Endodermal cell (in vitro differentiated cells): ENCODE results near the gene CABP7. TPM values are rescaled to one million over a fixed set of nuclear protein-coding genes. Genes with fewer than 3 reads are reported as not detected.

Experiments
- DNase-seq: peaks from one replicate; pipeline ENCODE4 v3.0.0-alpha.2; 2017
- H3K27ac ChIP-seq: 2 replicates; pipeline ENCODE4 v1.5.1; 2013; ENCODE audit warnings: mild to moderate bottlenecking, low read depth, low read length, moderate library complexity
- H3K27me3 ChIP-seq: 2 replicates; pipeline ENCODE4 v1.6.1; 2013; ENCODE audit warnings: mild to moderate bottlenecking, low read length, moderate library complexity; ENCODE audit not compliant: insufficient read depth, control insufficient read depth, poor library complexity, severe bottlenecking
- H3K36me3 ChIP-seq: 2 replicates; pipeline ENCODE4 v1.7.0; 2013; ENCODE audit warnings: mild to moderate bottlenecking, low read length, moderate library complexity; ENCODE audit not compliant: control insufficient read depth, insufficient read depth
- H3K4me1 ChIP-seq: one replicate; pipeline ENCODE4 v1.7.0; 2013; ENCODE audit warnings: low read length; ENCODE audit not compliant: control insufficient read depth, insufficient read depth
- H3K4me3 ChIP-seq: 2 replicates; pipeline ENCODE4 v1.5.1; 2013; ENCODE audit warnings: mild to moderate bottlenecking, low read length, moderate library complexity
- H3K9ac ChIP-seq: 2 replicates; pipeline ENCODE4 v1.6.1; 2013; ENCODE audit warnings: mild to moderate bottlenecking, low read length, moderate library complexity; ENCODE audit not compliant: poor library complexity, severe bottlenecking; ENCODE audit errors: extremely low read depth
- H3K9me3 ChIP-seq: 2 replicates; pipeline ENCODE4 v1.6.1; 2013; ENCODE audit warnings: mild to moderate bottlenecking, low read length, moderate library complexity; ENCODE audit not compliant: control insufficient read depth
- H3K27ac Mint-ChIP-seq: 2 replicates; pipeline ENCODE4 v1.8.0; 2020; ENCODE audit warnings: mixed read lengths
- H3K27me3 Mint-ChIP-seq: 2 replicates; pipeline ENCODE4 v1.8.0; 2021; ENCODE audit warnings: mild to moderate bottlenecking, mixed read lengths; ENCODE audit not compliant: insufficient read depth
- H3K36me3 Mint-ChIP-seq: 2 replicates; pipeline ENCODE4 v1.8.0; 2020; ENCODE audit warnings: low read depth, mixed read lengths
- H3K4me1 Mint-ChIP-seq: 2 replicates; pipeline ENCODE4 v1.8.0; 2020; ENCODE audit warnings: mixed read lengths
- H3K4me3 Mint-ChIP-seq: 2 replicates; pipeline ENCODE4 v1.8.0; 2020; ENCODE audit warnings: mild to moderate bottlenecking, moderate library complexity, mixed read lengths
- H3K9me3 Mint-ChIP-seq: 2 replicates; pipeline ENCODE4 v1.8.0; 2020; ENCODE audit warnings: mild to moderate bottlenecking, mixed read lengths
- WGBS, 2 experiments: methylation state at CpG; one replicate each; pipeline versions ENCODE4 v1.1.5 to v1.1.7; 2013; ENCODE audit warnings: missing lambda C conversion rate in 2 of 2, mixed read lengths in 1 of 2; ENCODE audit not compliant: insufficient coverage in 1 of 2, insufficient read length in 1 of 2; 5-methylcytosine and 5-hydroxymethylcytosine counted together
- total RNA-seq, 2 donors: library from RNA; stranded (reverse); fragmentation: NEBNext Ultra II Directional in 1 of 2; extraction: Animal tissue kit (Norgen Biotek cat#: 25700) in 1 of 2; gene quantifications; 2 replicates in 1 of 2; 3 replicates in 1 of 2; pipeline ENCODE4 v1.2.1, GENCODE V29; 2021
- TF ChIP-seq, protein P1 (sequence below): fragments of 200-600 bp; sonication (generic); conservative IDR thresholded peaks from 2 replicates; pipeline ENCODE4 v1.5.0; 2021; ENCODE audit warnings: antibody characterized with exemption, mild to moderate bottlenecking

The CABP7 gene
- total RNA-seq, 2 donors from 2014 or later: 0.26 TPM; not detected in 1

DNA sequence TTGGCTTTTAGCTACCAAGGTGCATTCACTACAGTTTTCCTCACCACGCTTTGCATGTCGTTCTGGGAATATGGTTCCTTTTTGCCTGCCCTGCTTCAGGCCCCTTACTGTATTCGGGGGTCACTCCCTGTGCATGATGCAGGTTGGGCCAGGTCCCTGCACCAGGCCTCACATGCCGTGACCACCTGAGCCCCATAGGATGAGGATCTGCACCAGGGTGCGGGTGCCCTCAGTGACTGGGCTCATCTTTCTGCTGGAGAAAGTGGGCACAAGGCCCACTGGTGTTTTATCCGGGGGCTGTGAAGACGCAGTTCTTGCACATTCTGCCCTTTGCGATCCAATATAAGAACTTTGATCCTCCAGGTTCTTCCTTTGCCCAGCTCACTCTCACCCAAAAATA is 45.7 kb upstream of the CABP7 start:
- Histone ChIP-seq H3K4me1 (no peaks in the 10 kb centered on the region), H3K9ac (no peak overlapping the region), H3K4me3 (no peak overlapping the region), H3K27me3 (no peaks in the 10 kb centered on the region), H3K36me3 (peaks cover 71% of the 10 kb centered on the region), H3K9me3 (no peaks in the 10 kb centered on the region), H3K27ac (no peak overlapping the region)
- H3K27me3 Mint-ChIP-seq: no peaks in the 10 kb centered on the region
- no peak overlapping the region for H3K27ac Mint-ChIP-seq
- H3K36me3 Mint-ChIP-seq: peaks cover 56% of the 10 kb centered on the region
- no peak overlapping the region for H3K4me3 Mint-ChIP-seq
- no peaks in the 10 kb centered on the region for H3K4me1 Mint-ChIP-seq
- TF ChIP-seq, protein P1, sequence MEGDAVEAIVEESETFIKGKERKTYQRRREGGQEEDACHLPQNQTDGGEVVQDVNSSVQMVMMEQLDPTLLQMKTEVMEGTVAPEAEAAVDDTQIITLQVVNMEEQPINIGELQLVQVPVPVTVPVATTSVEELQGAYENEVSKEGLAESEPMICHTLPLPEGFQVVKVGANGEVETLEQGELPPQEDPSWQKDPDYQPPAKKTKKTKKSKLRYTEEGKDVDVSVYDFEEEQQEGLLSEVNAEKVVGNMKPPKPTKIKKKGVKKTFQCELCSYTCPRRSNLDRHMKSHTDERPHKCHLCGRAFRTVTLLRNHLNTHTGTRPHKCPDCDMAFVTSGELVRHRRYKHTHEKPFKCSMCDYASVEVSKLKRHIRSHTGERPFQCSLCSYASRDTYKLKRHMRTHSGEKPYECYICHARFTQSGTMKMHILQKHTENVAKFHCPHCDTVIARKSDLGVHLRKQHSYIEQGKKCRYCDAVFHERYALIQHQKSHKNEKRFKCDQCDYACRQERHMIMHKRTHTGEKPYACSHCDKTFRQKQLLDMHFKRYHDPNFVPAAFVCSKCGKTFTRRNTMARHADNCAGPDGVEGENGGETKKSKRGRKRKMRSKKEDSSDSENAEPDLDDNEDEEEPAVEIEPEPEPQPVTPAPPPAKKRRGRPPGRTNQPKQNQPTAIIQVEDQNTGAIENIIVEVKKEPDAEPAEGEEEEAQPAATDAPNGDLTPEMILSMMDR: no peak
- no peaks in the 10 kb centered on the region for H3K9me3 Mint-ChIP-seq
- no peak for DNase-seq
- WGBS, 2 experiments: 94% methylated on average over 8 of the region's 8 CpGs

DNA sequence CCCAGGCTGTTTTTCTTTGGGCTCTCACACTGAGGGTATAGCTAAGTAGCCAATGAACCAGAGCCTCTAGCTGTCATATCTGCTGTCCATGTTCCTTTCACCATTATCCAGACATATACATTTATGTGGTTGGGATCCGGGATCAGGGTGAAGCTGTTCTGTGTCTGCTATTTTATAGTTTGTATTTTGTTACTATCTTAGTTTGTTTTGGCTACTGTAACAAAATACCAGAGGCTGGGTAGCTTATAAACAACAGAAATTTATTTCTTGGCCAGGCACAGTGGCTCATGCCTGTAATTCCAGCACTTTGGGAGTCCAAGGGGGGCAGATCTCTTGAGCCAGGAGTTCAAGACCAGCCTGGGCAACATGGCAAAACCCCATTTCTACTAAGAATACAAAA is 40.5 kb upstream of the CABP7 start:
- Mint-ChIP-seq H3K27me3 (no peaks in the 10 kb centered on the region), H3K36me3 (peaks cover 68% of the 10 kb centered on the region), H3K9me3 (no peaks in the 10 kb centered on the region), H3K27ac (no peak overlapping the region), H3K4me3 (no peak overlapping the region), H3K4me1 (no peaks in the 10 kb centered on the region)
- Histone ChIP-seq H3K27ac (no peak overlapping the region), H3K9ac (no peak overlapping the region), H3K9me3 (no peaks in the 10 kb centered on the region), H3K27me3 (no peaks in the 10 kb centered on the region), H3K4me3 (no peak overlapping the region), H3K4me1 (no peaks in the 10 kb centered on the region), H3K36me3 (peaks cover 84% of the 10 kb centered on the region)
- TF ChIP-seq, protein P1: no peak
- no peak for DNase-seq
- WGBS, 2 experiments: 100% methylated on average over 1 of the region's 1 CpG; no CpG with 5 or more reads in 1 of the 2 experiments

DNA sequence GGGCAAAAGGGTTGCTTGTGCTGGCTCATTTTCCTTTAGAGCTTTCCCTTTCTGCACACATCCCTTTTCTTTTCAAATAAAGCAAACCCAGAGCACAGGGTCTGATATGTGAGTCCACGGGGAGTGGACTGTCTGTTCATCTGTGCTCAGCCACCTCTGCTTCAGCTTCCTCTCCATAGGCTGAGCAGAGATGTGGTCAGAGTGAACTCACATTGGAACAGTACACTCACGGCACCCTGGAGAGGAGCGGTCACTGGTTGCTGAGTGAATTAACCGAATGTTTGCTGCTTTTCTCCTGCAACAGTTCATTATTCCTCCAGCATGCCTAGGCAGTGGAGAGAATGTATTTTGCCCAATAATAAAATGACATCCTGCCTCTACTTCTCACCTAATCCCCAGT is 36.3 kb upstream of the CABP7 start:
- H3K4me1 Mint-ChIP-seq: peaks cover 2% of the 10 kb centered on the region
- WGBS, 2 experiments: 91 to 100% methylated on average over 4 of the region's 4 CpGs
- H3K27ac ChIP-seq: no peak overlapping the region
- no peak for DNase-seq
- no peaks in the 10 kb centered on the region for H3K27me3 Mint-ChIP-seq
- no peak overlapping the region for H3K27ac Mint-ChIP-seq
- peaks cover 72% of the 10 kb centered on the region for H3K36me3 ChIP-seq
- no peak overlapping the region for H3K4me3 Mint-ChIP-seq
- H3K4me1 ChIP-seq: no peaks in the 10 kb centered on the region
- TF ChIP-seq, protein P1: no peak
- H3K9ac ChIP-seq: no peak overlapping the region
- peaks cover 47% of the 10 kb centered on the region for H3K36me3 Mint-ChIP-seq
- H3K27me3 ChIP-seq: no peaks in the 10 kb centered on the region
- no peaks in the 10 kb centered on the region for H3K9me3 Mint-ChIP-seq
- no peak overlapping the region for H3K4me3 ChIP-seq
- no peaks in the 10 kb centered on the region for H3K9me3 ChIP-seq
